ENCODE data around the gene ALG1L2.
"Not testable (repeated sequence)": the region's sequence is repeated elsewhere in the genome, so short reads cannot be mapped to it uniquely, and the experiment has no call there.

Gene ALG1L2

GRCh38 chr3:130093741-130094391, 12.2 kb downstream of the ALG1L2 start:
- DNase-seq (ENCODE audit: low read depth in 2 of 2), result no peak

- not testable (repeated sequence) for DNase-seq (ENCODE audit: low read depth in 2 of 2)
Observed at GRCh38 chr3:130094491-130094941, 12.9 kb downstream of the ALG1L2 start.

GRCh38 chr3:130095858-130096257, 14.2 kb downstream of the ALG1L2 start:
- DNase-seq (ENCODE audit: low read depth in 2 of 2), result not testable (repeated sequence)

GRCh38 chr3:130097096-130097495, 15.5 kb downstream of the ALG1L2 start:
- not testable (repeated sequence) for DNase-seq (ENCODE audit: low read depth in 2 of 2)

- not testable (repeated sequence) for DNase-seq (ENCODE audit: low read depth in 2 of 2)
Observed at GRCh38 chr3:130097690-130098638, 16.3 kb downstream of the ALG1L2 start.

- not testable (repeated sequence) for DNase-seq (ENCODE audit: low read depth in 2 of 2)
Observed at GRCh38 chr3:130098639-130099385, 17.2 kb downstream of the ALG1L2 start.

- DNase-seq (ENCODE audit: low read depth in 2 of 2), result not testable (repeated sequence)
Observed at GRCh38 chr3:130102545-130102944, 20.9 kb downstream of the ALG1L2 start.

GRCh38 chr3:130104191-130104590, 22.6 kb downstream of the ALG1L2 start:
- not testable (repeated sequence) for DNase-seq (ENCODE audit: low read depth in 2 of 2)

- DNase-seq (ENCODE audit: low read depth in 2 of 2), result not testable (repeated sequence)
Observed at GRCh38 chr3:130107333-130107995, 25.8 kb downstream of the ALG1L2 start.

GRCh38 chr3:130108836-130109585, 27.4 kb downstream of the ALG1L2 start:
- not testable (repeated sequence) for DNase-seq (ENCODE audit: low read depth in 2 of 2)

GRCh38 chr3:130110386-130111169, 28.9 kb downstream of the ALG1L2 start:
- not testable (repeated sequence) for DNase-seq (ENCODE audit: low read depth in 2 of 2)

GRCh38 chr3:130111185-130111864, 29.7 kb downstream of the ALG1L2 start:
- peak; percentile 97 to 99 for DNase-seq (ENCODE audit: low read depth in 2 of 2)

GRCh38 chr3:130111865-130112747, 30.5 kb downstream of the ALG1L2 start:
- DNase-seq (ENCODE audit: low read depth in 2 of 2), result peak; percentile 100

- DNase-seq (ENCODE audit: low read depth in 2 of 2), result not testable (repeated sequence)
Observed at GRCh38 chr3:130112748-130113073, 31.1 kb downstream of the ALG1L2 start.

- DNase-seq (ENCODE audit: low read depth in 2 of 2), result not testable (repeated sequence)
Observed at GRCh38 chr3:130115400-130115799, 33.8 kb downstream of the ALG1L2 start.

GRCh38 chr3:130117933-130118332, 36.3 kb downstream of the ALG1L2 start:
- DNase-seq (ENCODE audit: low read depth in 2 of 2), result no peak

GRCh38 chr3:130119824-130120223, 38.2 kb downstream of the ALG1L2 start:
- DNase-seq (ENCODE audit: low read depth in 2 of 2), result not testable (repeated sequence)

GRCh38 chr3:130120291-130120690, 38.7 kb downstream of the ALG1L2 start:
- not testable (repeated sequence) for DNase-seq (ENCODE audit: low read depth in 2 of 2)

All from stimulated activated CD8-positive, alpha-beta memory T cell treated with anti-CD3 and anti-CD28 coated beads, Interleukin-15, amount 100 ng/mL, for 4 hours (primary cell).